ENCODE measurements around the gene GSTO1. TPM values are rescaled to one million over a fixed set of nuclear protein-coding genes. Genes with fewer than 3 reads are reported as not detected.

The GSTO1 gene
- total and polyA plus RNA-seq, 2 donors (not counting 1 experiment from before 2014, with no cell fraction given): 151 to 249 TPM

GRCh38 chr10:104276192-104276591, 21.5 kb downstream of the GSTO1 start:
- no peak overlapping the region for H3K9ac ChIP-seq (ENCODE audit: insufficient read depth, low read length)
- DNase-seq (ENCODE audit: low read depth in 2 of 2): no peak
- no peak for TF ChIP-seq EZH2 (IDR thresholded peaks at IDR 0.05; ENCODE audit: low read length, missing control alignments)
- TF ChIP-seq CTCF (conservative IDR thresholded peaks at IDR 0.05 in 1 of 2, IDR thresholded peaks at IDR 0.05 in 1 of 2; ENCODE audit: low read depth in 1 of 2, low read length in 2 of 2): no peak
- no peaks in the 10 kb centered on the region for H4K20me1 ChIP-seq (ENCODE audit: control insufficient read depth, extremely low read depth, insufficient read depth, low read length)
- no peaks in the 10 kb centered on the region for H3K36me3 ChIP-seq (ENCODE audit: control insufficient read depth, insufficient read depth, low read length)
- H3K27ac ChIP-seq (ENCODE audit: insufficient read depth, low read length): no peak overlapping the region
- H2AFZ ChIP-seq (ENCODE audit: low read length): no peak overlapping the region
- no peaks in the 10 kb centered on the region for H3K79me2 ChIP-seq (ENCODE audit: control insufficient read depth, insufficient read depth, low read length)
- no peak overlapping the region for H3K4me3 ChIP-seq (replicated peaks in 1 of 4; ENCODE audit: control extremely low read depth in 1 of 4, insufficient read depth in 1 of 4, low read depth in 3 of 4, low read length in 4 of 4)
- no peaks in the 10 kb centered on the region for H3K9me3 ChIP-seq (ENCODE audit: control insufficient read depth, insufficient read depth, low read depth, low read length)
- H3K4me2 ChIP-seq (ENCODE audit: extremely low read depth, insufficient read depth, low read length): no peak overlapping the region
- peaks cover 14% of the 10 kb centered on the region for H3K4me1 ChIP-seq (ENCODE audit: control insufficient read depth, extremely low read depth, insufficient read depth, low read length)
- H3K27me3 ChIP-seq (ENCODE audit: control insufficient read depth, insufficient read depth, low read length): no peaks in the 10 kb centered on the region

DNA sequence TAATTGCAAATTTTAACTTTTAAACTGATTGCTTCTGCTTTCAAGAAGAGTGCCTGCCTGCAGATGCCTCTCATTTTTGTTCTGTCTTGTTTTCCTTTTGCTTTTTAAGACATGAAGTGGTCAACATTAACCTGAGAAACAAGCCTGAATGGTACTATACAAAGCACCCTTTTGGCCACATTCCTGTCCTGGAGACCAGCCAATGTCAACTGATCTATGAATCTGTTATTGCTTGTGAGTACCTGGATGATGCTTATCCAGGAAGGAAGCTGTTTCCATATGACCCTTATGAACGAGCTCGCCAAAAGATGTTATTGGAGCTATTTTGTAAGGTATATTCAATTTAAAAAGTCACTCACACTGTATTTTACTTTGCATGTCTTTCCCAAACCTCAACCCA, 23.1 kb downstream of the GSTO1 start:
- Histone ChIP-seq H2AFZ (ENCODE audit: low read length) (no peak overlapping the region), H3K36me3 (ENCODE audit: control insufficient read depth, insufficient read depth, low read length) (no peaks in the 10 kb centered on the region), H3K27me3 (ENCODE audit: control insufficient read depth, insufficient read depth, low read length) (no peaks in the 10 kb centered on the region), H4K20me1 (ENCODE audit: control insufficient read depth, extremely low read depth, insufficient read depth, low read length) (no peaks in the 10 kb centered on the region), H3K4me3 (replicated peaks in 1 of 4; ENCODE audit: control extremely low read depth in 1 of 4, insufficient read depth in 1 of 4, low read depth in 3 of 4, low read length in 4 of 4) (no peak overlapping the region), H3K4me2 (ENCODE audit: extremely low read depth, insufficient read depth, low read length) (no peak overlapping the region), H3K4me1 (ENCODE audit: control insufficient read depth, extremely low read depth, insufficient read depth, low read length) (peaks cover 14% of the 10 kb centered on the region), H3K27ac (ENCODE audit: insufficient read depth, low read length) (no peak overlapping the region), H3K9me3 (ENCODE audit: control insufficient read depth, insufficient read depth, low read depth, low read length) (no peaks in the 10 kb centered on the region), H3K79me2 (ENCODE audit: control insufficient read depth, insufficient read depth, low read length) (no peaks in the 10 kb centered on the region), H3K9ac (ENCODE audit: insufficient read depth, low read length) (no peak overlapping the region)
- no peak for DNase-seq (ENCODE audit: low read depth in 2 of 2)
- TF ChIP-seq CTCF (conservative IDR thresholded peaks at IDR 0.05 in 1 of 2, IDR thresholded peaks at IDR 0.05 in 1 of 2; ENCODE audit: low read depth in 1 of 2, low read length in 2 of 2): no peak
- TF ChIP-seq EZH2 (IDR thresholded peaks at IDR 0.05; ENCODE audit: low read length, missing control alignments): no peak

GRCh38 chr10:104279550-104280259, 25.0 kb downstream of the GSTO1 start:
- no peaks in the 10 kb centered on the region for H3K9me3 ChIP-seq (ENCODE audit: control insufficient read depth, insufficient read depth, low read depth, low read length)
- no peak overlapping the region for H3K27ac ChIP-seq (ENCODE audit: insufficient read depth, low read length)
- H3K27me3 ChIP-seq (ENCODE audit: control insufficient read depth, insufficient read depth, low read length): no peaks in the 10 kb centered on the region
- no peak overlapping the region for H3K4me3 ChIP-seq (replicated peaks in 1 of 4; ENCODE audit: control extremely low read depth in 1 of 4, insufficient read depth in 1 of 4, low read depth in 3 of 4, low read length in 4 of 4)
- DNase-seq (ENCODE audit: low read depth in 2 of 2): no peak
- no peak overlapping the region for H3K9ac ChIP-seq (ENCODE audit: insufficient read depth, low read length)
- H2AFZ ChIP-seq (ENCODE audit: low read length): no peak overlapping the region
- H4K20me1 ChIP-seq (ENCODE audit: control insufficient read depth, extremely low read depth, insufficient read depth, low read length): no peaks in the 10 kb centered on the region
- H3K36me3 ChIP-seq (ENCODE audit: control insufficient read depth, insufficient read depth, low read length): no peaks in the 10 kb centered on the region
- TF ChIP-seq CTCF (conservative IDR thresholded peaks at IDR 0.05 in 1 of 2, IDR thresholded peaks at IDR 0.05 in 1 of 2; ENCODE audit: low read depth in 1 of 2, low read length in 2 of 2): no peak
- H3K4me2 ChIP-seq (ENCODE audit: extremely low read depth, insufficient read depth, low read length): no peak overlapping the region
- no peaks in the 10 kb centered on the region for H3K79me2 ChIP-seq (ENCODE audit: control insufficient read depth, insufficient read depth, low read length)
- no peaks in the 10 kb centered on the region for H3K4me1 ChIP-seq (ENCODE audit: control insufficient read depth, extremely low read depth, insufficient read depth, low read length)
